ENCODE results near the gene PTOV1.
A peak's percentile ranks its signal among the peaks of the same experiment; 100 is the strongest.

The PTOV1 gene

GRCh38 chr19:49872245-49873128, 21.5 kb downstream of the PTOV1 start:
- no peak for TF ChIP-seq CTCF (IDR thresholded peaks at IDR 0.05; ENCODE audit: borderline replicate concordance, insufficient read depth, low read depth, low read length)
- H3K4me3 ChIP-seq (ENCODE audit: low read depth, low read length), result no peak overlapping the region

GRCh38 chr19:49873129-49873521, 22.2 kb downstream of the PTOV1 start:
- no peak overlapping the region for H3K4me3 ChIP-seq (ENCODE audit: low read depth, low read length)
- no peak for TF ChIP-seq CTCF (IDR thresholded peaks at IDR 0.05; ENCODE audit: borderline replicate concordance, insufficient read depth, low read depth, low read length)

DNA sequence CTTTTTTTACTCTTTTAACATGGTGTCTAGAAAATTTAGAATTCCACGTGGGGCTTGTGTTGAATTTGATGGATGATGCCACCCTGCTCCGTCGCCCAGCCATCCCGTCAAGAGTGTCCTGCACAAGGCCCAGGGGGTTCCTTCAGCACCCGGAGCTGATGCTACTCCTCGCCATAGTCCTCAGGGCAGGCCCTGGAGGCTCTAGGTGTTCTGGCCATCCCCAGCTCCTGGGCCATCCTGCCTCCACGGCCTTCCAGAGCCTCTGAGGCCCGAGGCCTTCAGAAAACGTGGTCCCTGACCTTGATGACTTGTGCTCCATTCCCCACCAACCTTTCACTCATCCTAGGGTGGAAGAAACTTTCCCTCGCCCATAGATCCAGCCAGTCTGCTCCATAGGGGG, 22.9 kb downstream of the PTOV1 start:
- H3K4me3 ChIP-seq (ENCODE audit: low read depth, low read length), result no peak overlapping the region
- TF ChIP-seq CTCF (IDR thresholded peaks at IDR 0.05; ENCODE audit: borderline replicate concordance, insufficient read depth, low read depth, low read length), result no peak

DNA sequence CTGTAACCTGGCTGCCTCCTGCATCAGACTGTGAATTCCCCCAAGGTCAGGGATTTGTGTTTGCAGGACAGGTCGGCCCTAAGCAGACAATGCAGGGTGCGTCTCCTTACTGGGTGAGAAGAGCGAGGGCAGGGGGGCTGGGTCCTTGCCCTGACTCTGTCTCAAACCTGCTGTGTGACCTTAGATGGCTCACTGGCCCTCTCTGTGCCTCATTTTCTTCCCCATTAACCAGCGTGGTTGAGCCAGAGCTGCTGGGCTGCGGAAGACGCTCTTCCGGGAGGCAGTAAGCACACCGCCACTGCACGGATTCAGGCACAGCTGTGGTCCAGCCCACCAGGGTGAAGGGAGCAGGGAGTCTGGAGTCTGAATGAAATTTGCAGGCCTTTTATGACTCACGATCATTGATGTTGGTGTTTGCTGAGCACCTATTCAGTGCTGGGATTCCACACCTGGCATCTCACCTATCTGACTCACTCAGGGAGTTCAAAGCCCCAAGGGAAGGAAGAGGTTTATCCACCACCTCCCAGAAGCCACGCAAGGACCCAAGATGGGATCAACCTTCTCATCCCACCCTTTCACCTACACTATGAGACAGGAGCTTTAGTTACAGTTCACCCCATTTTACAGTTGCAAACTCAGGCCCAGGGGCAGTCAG, 23.7 kb downstream of the PTOV1 start:
- no peak for TF ChIP-seq CTCF (IDR thresholded peaks at IDR 0.05; ENCODE audit: borderline replicate concordance, insufficient read depth, low read depth, low read length)
- no peak overlapping the region for H3K4me3 ChIP-seq (ENCODE audit: low read depth, low read length)

GRCh38 chr19:49875177-49875576, 24.2 kb downstream of the PTOV1 start:
- no peak overlapping the region for H3K4me3 ChIP-seq (ENCODE audit: low read depth, low read length)
- no peak for TF ChIP-seq CTCF (IDR thresholded peaks at IDR 0.05; ENCODE audit: borderline replicate concordance, insufficient read depth, low read depth, low read length)

DNA sequence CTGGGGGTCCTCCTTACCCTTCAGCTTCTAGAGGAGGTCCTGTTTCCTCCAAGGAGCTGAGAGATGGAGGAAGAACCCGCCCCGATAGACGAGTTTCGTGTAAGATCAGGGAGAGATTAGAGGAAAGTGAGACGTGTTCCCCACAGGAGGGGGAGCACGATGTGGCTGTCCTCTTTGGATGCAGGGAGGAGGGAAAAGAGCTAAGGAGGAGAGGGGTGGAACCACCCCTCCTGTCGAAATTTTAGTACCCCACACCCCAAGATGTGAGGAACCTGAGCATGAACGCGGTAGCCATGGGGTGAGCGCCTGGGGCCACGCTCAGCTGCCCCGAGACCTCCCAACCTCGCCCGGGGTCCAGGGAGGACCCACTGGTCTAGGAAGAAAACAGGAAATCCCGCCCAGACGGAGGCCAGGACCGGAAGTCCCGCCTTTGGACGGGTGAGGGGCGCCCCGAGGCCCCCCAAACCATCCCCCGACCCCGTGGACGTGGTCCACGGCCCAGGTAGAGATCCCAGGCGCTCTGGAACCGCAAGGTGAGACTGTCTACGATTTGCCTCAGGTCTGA, 25.0 kb downstream of the PTOV1 start:
- H3K4me3 ChIP-seq (ENCODE audit: low read depth, low read length), result peak overlapping the region; percentile 100
- TF ChIP-seq CTCF (IDR thresholded peaks at IDR 0.05; ENCODE audit: borderline replicate concordance, insufficient read depth, low read depth, low read length), result no peak

All from GM12875 (cell line).